SK-N-SH (cell line): Measurements from ENCODE around the gene ASAP3. TPM values are rescaled to one million over a fixed set of nuclear protein-coding genes. Genes with fewer than 3 reads are reported as not detected.

Experiments
- CTCF ChIA-PET: fragments of 300-600, 350-600 bp; formaldehyde crosslinking; extraction: SDS; loops from one replicate; lab custom pipeline; 2021; lab: Yijun Ruan, JAX
- POLR2A ChIA-PET: fragments of 350-600 bp; sonication (Branson Sonifier 250); formaldehyde crosslinking; extraction: SDS; loops from one replicate; lab custom pipeline; 2020; ENCODE audit warnings: antibody characterized with exemption, inconsistent platforms; lab: Yijun Ruan, JAX
- DNase-seq: peaks from one replicate; pipeline ENCODE4 v3.0.0; 2012
- H2AFZ ChIP-seq: fragments of 200-600 bp; sonication (generic); 2 replicates; pipeline ENCODE4 v1.8.1; 2016; ENCODE audit warnings: antibody characterized with exemption, mild to moderate bottlenecking, low read depth
- H3F3A ChIP-seq: fragments of 200-600 bp; sonication (generic); replicated peaks from 2 replicates; pipeline ENCODE3; 2016; ENCODE audit warnings: antibody characterized with exemption, mild to moderate bottlenecking; ENCODE audit not compliant: insufficient read depth
- H3K27ac ChIP-seq, 2 experiments: fragments of 200-500 bp in 1 of 2; fragments of 200-600 bp in 1 of 2; sonication (Bioruptor generic) in 1 of 2; sonication (generic), shearing (Covaris generic) in 1 of 2; 2 replicates each; pipeline versions ENCODE4 v1.5.1 to v1.6.1; 2014 to 2016; ENCODE audit warnings: low read depth in 2 of 2, inconsistent platforms in 1 of 2, low read length in 1 of 2, mild to moderate bottlenecking in 1 of 2, mixed read lengths in 1 of 2
- H3K27me3 ChIP-seq: fragments of 200-600 bp; sonication (generic), shearing (Covaris generic); 2 replicates; pipeline ENCODE4 v1.6.1; 2016; ENCODE audit warnings: mixed run types; ENCODE audit not compliant: insufficient read depth
- H3K36me3 ChIP-seq, 2 experiments: fragments of 200-500 bp in 1 of 2; fragments of 200-600 bp in 1 of 2; sonication (Bioruptor generic) in 1 of 2; sonication (generic) in 1 of 2; replicated peaks in 1 of 2; 2 replicates each; pipeline versions ENCODE3 to v1.5.1; 2014 to 2016; ENCODE audit warnings: low read length in 1 of 2, mild to moderate bottlenecking in 1 of 2; ENCODE audit not compliant: insufficient read depth in 2 of 2, control insufficient read depth in 1 of 2
- H3K4me1 ChIP-seq, 2 experiments: fragments of 200-500 bp in 1 of 2; fragments of 200-600 bp in 1 of 2; sonication (Bioruptor generic) in 1 of 2; sonication (generic), shearing (Covaris generic) in 1 of 2; 2 replicates each; pipeline versions ENCODE4 v1.5.1 to v1.6.1; 2014 to 2016; ENCODE audit warnings: low read depth in 1 of 2, low read length in 1 of 2, mixed run types in 1 of 2; ENCODE audit not compliant: insufficient read depth in 2 of 2, control insufficient read depth in 1 of 2
- H3K4me2 ChIP-seq: fragments of 200-600 bp; sonication (generic), shearing (Covaris generic); 2 replicates; pipeline ENCODE4 v1.6.1; 2017; ENCODE audit warnings: mixed run types
- H3K4me3 ChIP-seq, 2 experiments: fragments of 200-500 bp in 1 of 2; fragments of 200-600 bp in 1 of 2; sonication (Bioruptor generic) in 1 of 2; sonication (generic), shearing (Covaris generic) in 1 of 2; 2 replicates each; pipeline versions ENCODE4 v1.5.1 to v1.8.1; 2014 to 2016; ENCODE audit warnings: low read depth in 2 of 2, inconsistent platforms in 1 of 2, low read length in 1 of 2, mild to moderate bottlenecking in 1 of 2, mixed read lengths in 1 of 2, moderate library complexity in 1 of 2
- H3K79me2 ChIP-seq: fragments of 200-600 bp; sonication (generic); 2 replicates; pipeline ENCODE4 v1.8.1; 2017; ENCODE audit warnings: mild to moderate bottlenecking; ENCODE audit not compliant: insufficient read depth
- H3K9ac ChIP-seq: fragments of 200-600 bp; sonication (generic); 2 replicates; pipeline ENCODE4 v1.6.1; 2017; ENCODE audit warnings: mixed run types
- H3K9me2 ChIP-seq: fragments of 200-600 bp; sonication (generic); 2 replicates; pipeline ENCODE4 v1.6.1; 2017; ENCODE audit warnings: mixed run types
- H3K9me3 ChIP-seq: fragments of 200-600 bp; sonication (generic); 2 replicates; pipeline ENCODE4 v1.6.1; 2017; ENCODE audit warnings: mixed run types, mild to moderate bottlenecking, moderate library complexity
- H4K20me1 ChIP-seq: fragments of 200-600 bp; sonication (generic); 2 replicates; pipeline ENCODE4 v1.6.1; 2017; ENCODE audit warnings: mild to moderate bottlenecking, mixed run types; ENCODE audit not compliant: insufficient read depth
- CTCF ChIP-seq: fragments of 200-600 bp; sonication (generic); IDR thresholded peaks from 2 replicates; pipeline ENCODE4 v1.6.1; 2017; ENCODE audit warnings: antibody characterized with exemption, mild to moderate bottlenecking, moderate library complexity
- EZH2phosphoT487 ChIP-seq: fragments of 200-600 bp; sonication (generic); IDR thresholded peaks from 2 replicates; pipeline ENCODE4 v1.6.1; 2017; ENCODE audit warnings: low read depth, mixed run types, mild to moderate bottlenecking, antibody characterized with exemption, moderate library complexity, borderline replicate concordance
- FOSL2 ChIP-seq: IDR thresholded peaks from 2 replicates; pipeline ENCODE4 v1.4.0; 2012; ENCODE audit warnings: low read depth, mild to moderate bottlenecking, moderate library complexity, borderline replicate concordance
- GATA2 ChIP-seq: sonication (generic); formaldehyde crosslinking; IDR thresholded peaks from 2 replicates; pipeline ENCODE4 v1.5.0; 2020; ENCODE audit warnings: mild to moderate bottlenecking, missing genetic modification reagents
- MEF2A ChIP-seq: IDR thresholded peaks from 2 replicates; pipeline ENCODE4 v1.4.0; 2012; ENCODE audit warnings: low read depth, borderline replicate concordance
- NFIC ChIP-seq: IDR thresholded peaks from 2 replicates; pipeline ENCODE4 v1.4.0; 2012; ENCODE audit warnings: borderline replicate concordance
- TCF12 ChIP-seq: IDR thresholded peaks from 2 replicates; pipeline ENCODE4 v1.4.0; 2012
- TEAD4 ChIP-seq: IDR thresholded peaks from 2 replicates; pipeline ENCODE4 v1.4.0; 2012; ENCODE audit warnings: mild to moderate bottlenecking, borderline replicate concordance; ENCODE audit not compliant: insufficient read depth
- USF1 ChIP-seq: IDR thresholded peaks from 2 replicates; pipeline ENCODE4 v1.4.0; 2012; ENCODE audit warnings: low read depth, borderline replicate concordance
- USF2 ChIP-seq: fragments of 150-350 bp; IDR thresholded peaks from 2 replicates; pipeline ENCODE4 v1.6.1; 2017; ENCODE audit warnings: antibody characterized with exemption, low read length, low read depth, borderline replicate concordance
- ZBTB33 ChIP-seq: IDR thresholded peaks from 2 replicates; pipeline ENCODE4 v1.4.0; 2012; ENCODE audit warnings: low read depth, borderline replicate concordance
- WGBS: methylation state at CpG from one replicate; pipeline ENCODE4 v1.1.6; 2017; ENCODE audit warnings: low lambda C conversion rate; 5-methylcytosine and 5-hydroxymethylcytosine counted together
- polyA plus RNA-seq, 3 experiments: library from polyadenylated mRNA; depleted of rRNA; stranded (reverse); fragments of >200 nt; gene quantifications; 2 replicates each; pipeline ENCODE4 v1.2.3, GENCODE V29; 2012

Gene ASAP3
- polyA plus RNA-seq, 1 of the 3 experiments (the other 2 are of a cell fraction) = 19.6 TPM

- peak; percentile 90 for TF ChIP-seq USF1
- no peak for TF ChIP-seq GATA2
- TF ChIP-seq CTCF = no peak
- TF ChIP-seq EZH2phosphoT487 = no peak
- no peak; the same call in 1 of the 2 replicates for TF ChIP-seq MEF2A
- TF ChIP-seq TEAD4 = peak; percentile 36; the same call in 1 of the 2 replicates
Measured at GRCh38 chr1:23394181-23394580, 89.8 kb downstream of the ASAP3 start (continued).

GRCh38 chr1:23393706-23394105 is 90.3 kb downstream of the ASAP3 start:
- Histone ChIP-seq H3K4me1 (peaks cover 6 to 20% of the 10 kb centered on the region in 2 experiments; a peak in 3 of 4 replicates), H3K9me3 (no peaks in the 10 kb centered on the region), H3K27ac (peak overlapping the region; percentile 70 to 88), H3K9ac (peak overlapping the region; percentile 1; the same call in 1 of the 2 replicates), H4K20me1 (no peaks in the 10 kb centered on the region), H3K27me3 (no peaks in the 10 kb centered on the region), H2AFZ (no peak overlapping the region; the same call in 1 of the 2 replicates), H3K9me2 (no peaks in the 10 kb centered on the region), H3K4me2 (peak overlapping the region; percentile 66; the same call in 1 of the 2 replicates), H3K4me3 (no peak overlapping the region), H3K79me2 (no peaks in the 10 kb centered on the region)
- POLR2A ChIA-PET = no interaction called here
- CTCF ChIA-PET = interaction anchor here (1.2 to 3.0 kb wide), 2 partner anchors 10 to 23 kb away, joined by 4 to 31 read pairs; no protein-coding TSS in a partner anchor
- no peak for DNase-seq
- WGBS = no CpG with 5 or more reads among the region's 15 CpGs
- TF ChIP-seq EZH2phosphoT487 = no peak
- TF ChIP-seq FOSL2 = peak; percentile 82
- TF ChIP-seq NFIC = peak; percentile 77
- peak; percentile 52; the same call in 1 of the 2 replicates for TF ChIP-seq TCF12
- TF ChIP-seq, all 33 proteins: peak for 3
- H3K36me3 ChIP-seq = no peaks in the 10 kb centered on the region
- peaks cover 31% of the 10 kb centered on the region for H3F3A ChIP-seq

GRCh38 chr1:23392125-23392855 is 91.7 kb downstream of the ASAP3 start:
- Histone ChIP-seq H3K79me2 (no peaks in the 10 kb centered on the region), H3K4me1 (peaks cover 6 to 20% of the 10 kb centered on the region in 2 experiments; a peak in 3 of 4 replicates), H3K4me3 (no peak overlapping the region), H3K9ac (no peak overlapping the region), H3K9me3 (no peaks in the 10 kb centered on the region), H3K4me2 (no peak overlapping the region), H3F3A (peaks cover 31% of the 10 kb centered on the region), H3K36me3 (no peaks in the 10 kb centered on the region), H3K27ac (no peak overlapping the region), H2AFZ (no peak overlapping the region), H4K20me1 (no peaks in the 10 kb centered on the region), H3K27me3 (no peaks in the 10 kb centered on the region), H3K9me2 (no peaks in the 10 kb centered on the region)
- TF ChIP-seq ZBTB33 = no peak
- TF ChIP-seq FOSL2 = no peak
- TF ChIP-seq USF2 = no peak
- DNase-seq = no peak
- 70% methylated on average over 2 of the region's 2 CpGs for WGBS
- POLR2A ChIA-PET = no interaction called here
- CTCF ChIA-PET = interaction anchor here (0.7 kb wide), 1 partner anchor 148 kb away, joined by 3 read pairs; no protein-coding TSS in a partner anchor
